ENCODE results near the gene MTA3. TPM values are rescaled to one million over a fixed set of nuclear protein-coding genes. Genes with fewer than 3 reads are reported as not detected.

MTA3 gene
- total and polyA plus RNA-seq, 7 experiments from 2014 or later = 23.9 to 49.1 (median 30.5) TPM

- Mint-ChIP-seq H3K27ac (peak overlapping the region; percentile 78 to 99 (median 96)), H3K4me1 (peaks cover 24 to 96% (median 68%) of the 10 kb centered on the region in 7 donors), H3K4me3 (peak overlapping the region; percentile 70 to 86 (median 76)), H3K27me3 (no peaks in the 10 kb centered on the region), H3K36me3 (peaks cover 0 to 12% (median 0%) of the 10 kb centered on the region in 5 donors), H3K9me3 (no peaks in the 10 kb centered on the region)
- no peaks in the 10 kb centered on the region for H3K36me3 ChIP-seq (ENCODE audit: control insufficient read depth in 2 of 3, insufficient read depth in 3 of 3, low read length in 3 of 3)
- DNase-seq = peak in 7 of 9 donors; percentile 71 to 85 (median 80)
- peak overlapping the region; percentile 71 for H3K27ac ChIP-seq (ENCODE audit: low read depth, low read length)
- H3K9me3 ChIP-seq (ENCODE audit: control insufficient read depth in 2 of 3, low read length in 3 of 3) = no peaks in the 10 kb centered on the region
- ChIA-PET POLR2A (interaction anchor here (0.7 to 2.0 kb wide), 4 partner anchors 10 to 158 kb away, joined by 3 to 9 read pairs (median 4); no protein-coding TSS in a partner anchor), CTCF (no interaction called here)
- H3K4me1 ChIP-seq (ENCODE audit: control insufficient read depth in 2 of 2, insufficient read depth in 2 of 2, low read length in 2 of 2) = peaks cover 0 to 69% of the 10 kb centered on the region in 2 donors
- H3K27me3 ChIP-seq (ENCODE audit: control insufficient read depth in 2 of 2, insufficient read depth in 2 of 2, low read length in 2 of 2) = no peaks in the 10 kb centered on the region
- peak; percentile 83 for ATAC-seq
- H3K4me3 ChIP-seq (ENCODE audit: low read length) = peak overlapping the region; percentile 41
- intact Hi-C loops (cut with micrococcal nuclease) = loop anchor here (1.0 to 10.0 kb wide), 6 partner anchors 11 to 573 kb away; partner anchors contain the start of genes MTA3 (in 1 of the 2) and ZFP36L2 (in 1 of the 2)
These were observed 83.7 kb downstream of the MTA3 start for GRCh38 chr2:42652086-42652485.

DNA sequence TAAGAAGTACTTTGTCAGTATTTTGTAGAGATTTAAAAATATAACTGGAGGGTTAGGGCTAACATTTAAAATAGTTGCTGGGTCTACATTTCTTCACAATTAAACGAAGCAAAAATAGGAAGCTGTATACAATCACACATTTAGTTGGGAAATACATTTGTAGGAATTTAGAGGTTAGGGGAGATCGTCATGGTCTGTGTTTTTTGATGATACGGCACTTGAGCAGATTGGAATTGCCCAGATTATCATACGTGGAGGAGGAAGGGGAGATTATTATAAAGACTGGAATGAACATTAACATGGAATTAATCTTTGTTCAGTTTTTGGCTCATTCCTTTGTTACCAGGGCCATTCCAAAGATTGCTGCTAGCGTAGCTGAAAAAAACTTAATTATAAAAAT is 84.6 kb downstream of the MTA3 start:
- Mint-ChIP-seq H3K4me1 (peaks cover 24 to 91% (median 67%) of the 10 kb centered on the region in 7 donors), H3K9me3 (no peaks in the 10 kb centered on the region), H3K27ac (peak overlapping the region; percentile 2 to 99 (median 92)), H3K4me3 (peak overlapping the region in 7 of 10 donors; percentile 2 to 76 (median 19)), H3K36me3 (peaks cover 0 to 13% (median under 1%) of the 10 kb centered on the region in 5 donors), H3K27me3 (no peaks in the 10 kb centered on the region)
- no peaks in the 10 kb centered on the region for H3K36me3 ChIP-seq (ENCODE audit: control insufficient read depth in 2 of 3, insufficient read depth in 3 of 3, low read length in 3 of 3)
- no peaks in the 10 kb centered on the region for H3K9me3 ChIP-seq (ENCODE audit: control insufficient read depth in 2 of 3, low read length in 3 of 3)
- no peak for DNase-seq
- H3K4me3 ChIP-seq (ENCODE audit: low read length) = no peak overlapping the region
- intact Hi-C loops (cut with micrococcal nuclease) = loop anchor here (2.0 to 10.0 kb wide), 5 partner anchors 36 to 572 kb away; partner anchors contain the start of genes MTA3 (in 1 of the 2) and ZFP36L2 (in 1 of the 2)
- peaks cover 0 to 69% of the 10 kb centered on the region in 2 donors for H3K4me1 ChIP-seq (ENCODE audit: control insufficient read depth in 2 of 2, insufficient read depth in 2 of 2, low read length in 2 of 2)
- CTCF ChIA-PET = no interaction called here
- POLR2A ChIA-PET = no interaction called here
- no peaks in the 10 kb centered on the region for H3K27me3 ChIP-seq (ENCODE audit: control insufficient read depth in 2 of 2, insufficient read depth in 2 of 2, low read length in 2 of 2)
- peak overlapping the region; percentile 71 for H3K27ac ChIP-seq (ENCODE audit: low read depth, low read length)
- ATAC-seq = no peak

GRCh38 chr2:42653908-42654445 is 85.5 kb downstream of the MTA3 start:
- intact Hi-C loops (cut with micrococcal nuclease) = loop anchor here (2.0 to 10.0 kb wide), 5 partner anchors 37 to 571 kb away; partner anchors contain the start of genes MTA3 (in 1 of the 2) and ZFP36L2 (in 1 of the 2)
- peak overlapping the region; percentile 36 to 97 (median 92) for H3K27ac Mint-ChIP-seq

GRCh38 chr2:42658306-42658705 is 89.9 kb downstream of the MTA3 start:
- Mint-ChIP-seq H3K9me3 (no peaks in the 10 kb centered on the region), H3K4me3 (no peak overlapping the region), H3K27me3 (no peaks in the 10 kb centered on the region), H3K27ac (peak overlapping the region in 3 of 9 donors; percentile 1 to 86 (median 36)), H3K36me3 (peaks cover 0 to 17% (median 12%) of the 10 kb centered on the region in 5 donors), H3K4me1 (peaks cover 17 to 80% (median 48%) of the 10 kb centered on the region in 7 donors)
- ATAC-seq (no peak), DNase-seq (no peak)
- no peaks in the 10 kb centered on the region for H3K36me3 ChIP-seq (ENCODE audit: control insufficient read depth in 2 of 3, insufficient read depth in 3 of 3, low read length in 3 of 3)
- H3K4me1 ChIP-seq (ENCODE audit: control insufficient read depth in 2 of 2, insufficient read depth in 2 of 2, low read length in 2 of 2) = peaks cover 0 to 25% of the 10 kb centered on the region in 2 donors
- H3K27me3 ChIP-seq (ENCODE audit: control insufficient read depth in 2 of 2, insufficient read depth in 2 of 2, low read length in 2 of 2) = no peaks in the 10 kb centered on the region
- no peak overlapping the region for H3K27ac ChIP-seq (ENCODE audit: low read depth, low read length)
- CTCF ChIA-PET = interaction anchor here (0.7 to 1.1 kb wide), 3 partner anchors 8 to 163 kb away, joined by 3 read pairs; no protein-coding TSS in a partner anchor
- intact Hi-C loops (cut with micrococcal nuclease) = loop anchor here (10.0 kb wide), 2 partner anchors 554 to 566 kb away; partner anchors contain the start of gene ZFP36L2 (in 1 of the 2)
- no peaks in the 10 kb centered on the region for H3K9me3 ChIP-seq (ENCODE audit: control insufficient read depth in 2 of 3, low read length in 3 of 3)
- no peak overlapping the region for H3K4me3 ChIP-seq (ENCODE audit: low read length)
- POLR2A ChIA-PET = no interaction called here

More at GRCh38 chr2:42653908-42654445, 85.5 kb downstream of the MTA3 start:
- peak overlapping the region; percentile 65 for H3K27ac ChIP-seq (ENCODE audit: low read depth, low read length)
- ATAC-seq (no peak), DNase-seq (no peak)
- Mint-ChIP-seq H3K36me3 (peaks cover 0 to 15% (median 4%) of the 10 kb centered on the region in 5 donors), H3K4me1 (peaks cover 24 to 88% (median 64%) of the 10 kb centered on the region in 7 donors), H3K9me3 (no peaks in the 10 kb centered on the region), H3K27me3 (no peaks in the 10 kb centered on the region), H3K4me3 (peak overlapping the region in 5 of 10 donors; percentile 10 to 86 (median 72))
- H3K4me1 ChIP-seq (ENCODE audit: control insufficient read depth in 2 of 2, insufficient read depth in 2 of 2, low read length in 2 of 2) = peaks cover 0 to 62% of the 10 kb centered on the region in 2 donors
- H3K36me3 ChIP-seq (ENCODE audit: control insufficient read depth in 2 of 3, insufficient read depth in 3 of 3, low read length in 3 of 3) = no peaks in the 10 kb centered on the region
- ChIA-PET POLR2A (interaction anchor here (0.6 to 1.5 kb wide), 3 partner anchors 10 to 163 kb away, joined by 3 to 4 read pairs (median 3); no protein-coding TSS in a partner anchor), CTCF (interaction anchor here (0.5 to 2.6 kb wide), 2 partner anchors 10 to 45 kb away, joined by 4 to 15 read pairs; no protein-coding TSS in a partner anchor)
- H3K4me3 ChIP-seq (ENCODE audit: low read length) = no peak overlapping the region
- H3K27me3 ChIP-seq (ENCODE audit: control insufficient read depth in 2 of 2, insufficient read depth in 2 of 2, low read length in 2 of 2) = no peaks in the 10 kb centered on the region
- no peaks in the 10 kb centered on the region for H3K9me3 ChIP-seq (ENCODE audit: control insufficient read depth in 2 of 3, low read length in 3 of 3)

GRCh38 chr2:42659609-42660008 is 91.2 kb downstream of the MTA3 start:
- H3K4me3 ChIP-seq (ENCODE audit: low read length) = no peak overlapping the region
- DNase-seq (no peak), ATAC-seq (no peak)
- no peaks in the 10 kb centered on the region for H3K27me3 ChIP-seq (ENCODE audit: control insufficient read depth in 2 of 2, insufficient read depth in 2 of 2, low read length in 2 of 2)
- H3K9me3 ChIP-seq (ENCODE audit: control insufficient read depth in 2 of 3, low read length in 3 of 3) = no peaks in the 10 kb centered on the region
- intact Hi-C loops (cut with micrococcal nuclease) = loop anchor here (5.0 to 10.0 kb wide), 6 partner anchors 153 to 817 kb away; partner anchors contain the start of gene ZFP36L2 (in 1 of the 2)
- peak overlapping the region in 7 of 9 donors; percentile 19 to 86 (median 65) for H3K27ac Mint-ChIP-seq
- H3K9me3 Mint-ChIP-seq = no peaks in the 10 kb centered on the region
- no peaks in the 10 kb centered on the region for H3K27me3 Mint-ChIP-seq
- H3K36me3 ChIP-seq (ENCODE audit: control insufficient read depth in 2 of 3, insufficient read depth in 3 of 3, low read length in 3 of 3) = no peaks in the 10 kb centered on the region
- ChIA-PET POLR2A (no interaction called here), CTCF (interaction anchor here (1.0 to 1.2 kb wide), 2 partner anchors 148 to 164 kb away, joined by 3 to 4 read pairs; no protein-coding TSS in a partner anchor)
- H3K4me3 Mint-ChIP-seq = peak overlapping the region in 2 of 10 donors; percentile 12 to 27
- H3K27ac ChIP-seq (ENCODE audit: low read depth, low read length) = no peak overlapping the region
- peaks cover 12 to 77% (median 44%) of the 10 kb centered on the region in 7 donors for H3K4me1 Mint-ChIP-seq
- peaks cover 0 to 17% (median 11%) of the 10 kb centered on the region in 5 donors for H3K36me3 Mint-ChIP-seq
- peaks cover 0 to 16% of the 10 kb centered on the region in 2 donors for H3K4me1 ChIP-seq (ENCODE audit: control insufficient read depth in 2 of 2, insufficient read depth in 2 of 2, low read length in 2 of 2)

GRCh38 chr2:42663106-42663780 is 94.8 kb downstream of the MTA3 start:
- CTCF ChIA-PET = interaction anchor here (0.6 to 3.1 kb wide), 21 partner anchors 9 to 795 kb away, joined by 3 to 21 read pairs (median 4); partner anchors contain the start of gene KCNG3
- Histone ChIP-seq H3K4me3 (ENCODE audit: low read length) (no peak overlapping the region), H3K4me1 (ENCODE audit: control insufficient read depth in 2 of 2, insufficient read depth in 2 of 2, low read length in 2 of 2) (peaks cover 0 to 5% of the 10 kb centered on the region in 2 donors), H3K36me3 (ENCODE audit: control insufficient read depth in 2 of 3, insufficient read depth in 3 of 3, low read length in 3 of 3) (no peaks in the 10 kb centered on the region), H3K27ac (ENCODE audit: low read depth, low read length) (peak overlapping the region; percentile 43), H3K9me3 (ENCODE audit: control insufficient read depth in 2 of 3, low read length in 3 of 3) (no peaks in the 10 kb centered on the region), H3K27me3 (ENCODE audit: control insufficient read depth in 2 of 2, insufficient read depth in 2 of 2, low read length in 2 of 2) (no peaks in the 10 kb centered on the region)
- Mint-ChIP-seq H3K27ac (peak overlapping the region in 8 of 9 donors; percentile 29 to 95 (median 83)), H3K4me1 (peaks cover 8 to 60% (median 25%) of the 10 kb centered on the region in 7 donors), H3K36me3 (peaks cover 0 to 20% (median 5%) of the 10 kb centered on the region in 5 donors), H3K27me3 (no peaks in the 10 kb centered on the region), H3K4me3 (peak overlapping the region in 7 of 10 donors; percentile 31 to 69 (median 53)), H3K9me3 (no peaks in the 10 kb centered on the region)
- DNase-seq (peak; percentile 26 to 85 (median 75)), ATAC-seq (peak; percentile 96)
- POLR2A ChIA-PET = interaction anchor here (0.8 to 2.3 kb wide), 4 partner anchors 12 to 151 kb away, joined by 3 to 9 read pairs (median 4); no protein-coding TSS in a partner anchor
- intact Hi-C loops (cut with micrococcal nuclease) = loop anchor here (1.0 to 5.0 kb wide), 14 partner anchors 11 to 822 kb away; partner anchors contain the start of genes MTA3 (in 2 of the 2) and COX7A2L (in 1 of the 2)
